GM21381 (cell line): ENCODE measurements around the gene FBXW9.
"Not testable (repeated sequence)": the region's sequence is repeated elsewhere in the genome, so short reads cannot be mapped to it uniquely, and the experiment has no call there.

Experiments used
- ATAC-seq: cut with Tn5 transposase; IDR thresholded peaks from one replicate; pipeline ENCODE4 v1.9.1; 2021; ENCODE audit warnings: mild to moderate bottlenecking, moderate library complexity; ENCODE audit not compliant: unreplicated experiment

The FBXW9 gene

DNA sequence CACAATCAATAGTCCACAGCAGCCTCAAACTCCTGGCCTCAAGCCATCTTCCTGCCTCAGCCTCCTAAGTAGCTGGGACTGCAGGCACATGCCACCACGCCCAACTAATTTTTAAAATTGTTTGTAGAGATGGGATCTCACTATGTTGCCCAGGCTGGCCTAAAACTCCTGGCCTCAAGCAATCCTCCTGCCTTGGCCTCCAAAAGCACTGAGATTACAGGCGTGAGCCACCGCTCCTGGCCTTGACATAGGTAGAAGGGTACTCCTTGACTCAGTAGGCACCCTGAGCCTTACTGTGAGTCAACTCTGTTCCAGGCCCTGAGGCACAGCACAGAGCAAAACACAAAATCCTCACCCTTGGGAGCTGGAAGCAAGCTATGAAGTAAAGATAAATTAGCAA, 19.5 kb upstream of the FBXW9 start:
- ATAC-seq, result no peak

DNA sequence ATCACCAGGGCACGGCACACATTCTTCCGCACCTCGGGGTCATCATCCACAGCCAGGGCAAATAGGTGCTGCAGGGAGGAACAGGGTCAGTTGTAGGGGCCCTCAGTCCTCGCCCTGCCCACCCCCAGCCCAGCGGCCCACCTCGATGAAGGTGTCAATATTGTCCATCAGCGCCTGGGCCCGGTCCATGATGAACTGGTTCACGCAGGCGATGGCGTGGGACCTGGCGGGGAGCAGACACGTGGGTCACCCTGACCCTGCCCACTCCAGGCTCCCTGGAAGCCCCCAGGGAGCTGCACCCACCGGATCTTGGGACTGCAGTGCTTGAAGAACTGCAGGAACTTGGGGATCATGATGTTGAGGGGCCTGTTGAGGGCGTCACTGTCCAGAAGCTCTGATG, 18.7 kb upstream of the FBXW9 start:
- no peak for ATAC-seq

DNA sequence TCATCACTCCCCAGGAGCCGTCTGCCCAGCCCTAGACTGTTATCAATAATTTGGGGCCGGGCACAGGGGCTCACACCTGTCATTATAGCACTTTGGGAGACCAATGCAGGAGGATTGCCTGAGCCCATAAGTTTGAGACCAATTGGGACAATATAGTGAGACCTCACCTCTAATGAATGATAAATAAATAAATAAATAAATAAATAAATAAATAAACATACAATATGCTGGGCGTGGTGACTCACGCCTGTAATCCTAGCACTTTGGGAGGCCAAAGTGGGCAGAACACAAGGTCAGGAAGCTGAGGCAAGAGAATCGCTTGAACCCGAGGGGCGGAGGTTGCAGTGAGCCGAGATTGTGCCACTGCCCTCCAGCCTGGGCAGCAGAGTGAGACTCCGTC, 16.9 kb upstream of the FBXW9 start:
- not testable (repeated sequence) for ATAC-seq

DNA sequence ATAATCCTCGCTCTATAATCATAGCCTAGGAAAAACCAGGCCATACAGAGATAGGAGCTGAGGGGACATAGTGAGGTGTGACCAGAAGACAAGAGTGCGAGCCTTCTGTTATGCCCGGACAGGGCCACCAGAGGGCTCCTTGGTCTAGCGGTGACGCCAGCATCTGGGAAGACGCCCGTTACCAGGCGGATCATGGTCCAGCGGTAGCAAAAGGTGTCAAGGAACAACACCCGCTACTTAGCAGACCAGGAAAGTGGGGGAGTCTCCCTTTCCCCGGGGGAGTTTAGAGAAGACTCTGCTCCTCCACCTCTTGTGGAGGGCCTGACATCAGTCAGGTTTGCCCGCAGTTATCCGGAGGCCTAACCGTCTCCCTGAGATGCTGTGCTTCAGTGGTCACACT, 15.6 kb upstream of the FBXW9 start:
- not testable (repeated sequence) for ATAC-seq

DNA sequence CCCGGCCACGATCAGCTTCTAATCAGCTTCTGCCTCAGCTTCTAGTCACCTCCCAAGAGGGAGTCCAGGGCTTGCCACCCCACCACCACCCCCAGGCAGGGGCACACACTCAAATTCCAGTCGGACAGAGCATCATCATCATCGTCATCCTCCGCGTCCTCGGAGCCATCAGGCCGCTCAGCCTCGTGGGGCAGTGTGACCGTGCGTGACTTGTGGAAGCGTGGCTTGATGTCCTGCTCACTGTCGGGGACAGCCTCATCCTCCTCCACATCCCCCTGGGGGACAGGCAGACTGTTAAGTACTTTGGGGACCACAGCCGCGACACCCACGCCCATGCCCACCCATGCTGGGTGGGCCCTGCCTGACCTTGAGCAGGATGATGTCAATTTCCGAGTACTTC, 14.8 kb upstream of the FBXW9 start:
- no peak for ATAC-seq

DNA sequence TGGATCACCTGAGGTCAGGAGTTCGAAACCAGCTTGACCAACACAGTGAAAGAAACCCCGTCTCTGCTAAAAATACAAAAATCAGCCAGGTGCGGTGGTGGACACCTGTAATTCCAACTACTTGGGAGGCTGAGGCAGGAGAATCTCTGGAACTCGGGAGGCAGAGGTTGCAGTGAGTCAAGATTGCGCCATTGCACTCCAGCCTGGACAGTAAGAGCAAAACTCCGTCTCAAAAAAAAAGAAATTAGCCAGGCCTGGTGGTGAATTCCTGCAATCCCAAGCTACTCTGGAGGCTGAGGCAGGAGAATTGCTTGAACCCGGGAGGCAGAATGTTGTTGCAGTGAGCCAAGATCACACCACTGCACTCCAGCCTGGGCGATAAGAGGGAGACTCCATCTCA, 12.2 kb upstream of the FBXW9 start:
- no peak for ATAC-seq

DNA sequence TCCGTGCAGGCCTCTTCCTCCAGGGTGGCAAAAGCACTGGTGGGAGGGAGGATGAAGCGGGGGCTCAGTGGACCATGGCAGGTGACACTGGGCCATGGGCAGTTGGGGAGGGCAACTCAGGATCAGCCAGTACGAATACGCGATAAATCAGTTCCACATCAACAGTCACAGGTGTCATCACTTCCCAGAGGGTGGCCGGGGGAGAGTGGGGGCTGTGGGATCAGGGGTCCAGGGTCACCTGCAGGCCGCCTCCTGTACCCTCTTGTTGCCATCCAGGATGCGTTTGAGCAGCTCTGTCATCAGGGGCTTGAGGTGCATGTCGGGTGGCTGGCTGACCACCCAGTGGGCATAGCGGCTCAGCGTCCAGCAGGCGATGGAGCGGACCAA, 9.9 kb upstream of the FBXW9 start:
- no peak for ATAC-seq

DNA sequence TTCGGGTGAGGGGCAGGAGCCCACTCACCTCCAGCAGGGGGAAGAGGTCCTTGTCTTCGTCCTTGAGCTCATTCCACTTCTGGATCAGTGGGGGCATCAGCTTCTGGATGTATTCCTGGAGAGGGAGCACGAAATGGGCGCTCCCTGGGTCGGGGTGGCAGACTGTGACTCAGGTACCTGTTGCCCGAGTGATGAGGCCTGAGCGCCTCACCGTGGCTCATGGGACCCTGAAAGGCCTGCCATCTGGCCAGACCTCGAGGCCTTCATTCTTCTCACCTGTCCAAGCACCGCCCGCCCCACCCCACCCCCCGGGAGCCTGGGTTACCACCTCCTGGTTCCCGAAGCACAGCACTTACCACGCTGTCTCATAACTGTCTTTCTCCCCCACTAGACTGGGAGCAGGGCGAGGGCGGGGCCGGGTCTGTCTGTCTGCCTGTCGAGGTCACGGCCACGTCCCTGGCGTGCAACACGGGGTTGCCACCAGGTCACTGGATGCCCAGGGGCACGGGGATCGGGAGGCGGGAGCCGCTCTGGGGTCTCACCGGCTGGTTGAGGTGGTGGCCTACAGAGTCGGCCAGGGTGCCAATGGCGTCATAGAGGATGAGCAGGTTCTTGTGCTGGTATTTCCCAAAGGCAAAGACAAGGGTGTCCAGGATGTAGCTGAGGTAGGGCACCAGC, 9.4 kb upstream of the FBXW9 start:
- ATAC-seq, result no peak

DNA sequence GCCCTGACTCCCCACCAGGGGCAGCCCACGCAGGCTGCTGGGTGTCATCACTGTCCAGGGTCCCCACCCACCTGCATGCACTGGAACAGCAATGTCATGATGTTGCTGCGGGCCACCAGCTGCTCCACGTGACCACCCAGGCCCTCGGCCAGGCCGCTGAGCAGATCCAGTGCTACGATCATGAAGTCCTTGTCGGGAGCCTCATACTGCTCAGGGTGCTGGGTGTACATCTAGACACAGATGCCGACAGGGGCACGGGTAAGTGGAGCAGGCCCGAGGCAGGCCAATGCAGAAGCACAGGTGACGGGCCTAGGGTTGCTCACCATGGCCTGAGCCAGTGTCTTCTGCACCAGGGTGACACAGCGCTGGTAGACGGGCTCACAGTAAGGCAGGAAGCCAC, 8.7 kb upstream of the FBXW9 start:
- no peak for ATAC-seq

DNA sequence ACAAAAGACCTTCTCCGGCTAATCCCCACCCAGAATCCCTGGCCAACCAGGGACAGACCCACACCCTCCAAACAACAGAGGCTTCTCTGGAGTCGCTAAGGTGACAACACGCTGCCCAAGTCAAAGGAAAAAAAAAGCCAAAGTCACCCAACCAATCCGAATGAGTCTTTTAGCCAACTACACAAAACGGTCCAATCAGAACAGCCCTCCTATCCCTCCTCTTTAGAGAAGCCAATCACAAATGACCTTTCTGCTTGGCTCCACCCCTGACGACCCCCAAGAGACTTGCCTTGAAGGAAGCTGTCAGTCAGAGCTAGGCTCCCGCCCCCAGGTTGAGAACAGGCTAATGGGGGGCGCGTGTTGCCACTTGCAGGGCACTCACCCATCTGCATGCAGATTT, 6.6 kb upstream of the FBXW9 start:
- no peak for ATAC-seq

DNA sequence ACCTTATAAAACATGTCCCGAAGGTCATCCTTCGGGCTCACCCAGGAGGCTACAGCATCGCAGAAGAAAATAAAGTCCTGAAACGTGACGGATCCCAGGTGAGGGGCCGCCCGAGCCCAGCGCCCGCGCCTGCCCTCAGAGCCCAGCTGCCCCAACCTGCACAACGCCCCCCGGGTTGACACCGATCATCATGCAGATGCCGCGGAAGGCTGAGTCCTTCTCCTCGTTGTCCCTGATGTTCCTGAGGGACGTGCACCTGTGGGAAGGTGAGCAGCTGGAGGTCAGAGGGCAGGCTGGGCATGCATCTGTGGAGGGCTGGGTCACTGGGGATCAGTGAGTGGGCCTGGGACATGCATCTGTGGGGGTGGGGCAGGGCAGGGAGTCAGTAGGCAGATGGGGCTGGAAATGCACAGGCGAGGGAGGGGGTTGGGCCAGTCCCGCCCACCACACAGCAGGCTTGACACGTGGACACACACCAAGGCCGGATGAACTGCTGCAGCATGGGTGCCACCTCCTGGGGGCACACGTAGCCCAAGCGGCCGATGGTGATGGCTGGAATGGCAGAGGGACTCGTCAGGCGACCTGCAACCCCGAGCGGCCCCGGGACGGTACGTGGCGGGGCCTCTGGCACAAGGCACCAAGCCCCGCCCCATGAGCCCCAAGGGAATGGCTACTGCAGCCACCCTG, 5.3 kb upstream of the FBXW9 start:
- no peak for ATAC-seq

DNA sequence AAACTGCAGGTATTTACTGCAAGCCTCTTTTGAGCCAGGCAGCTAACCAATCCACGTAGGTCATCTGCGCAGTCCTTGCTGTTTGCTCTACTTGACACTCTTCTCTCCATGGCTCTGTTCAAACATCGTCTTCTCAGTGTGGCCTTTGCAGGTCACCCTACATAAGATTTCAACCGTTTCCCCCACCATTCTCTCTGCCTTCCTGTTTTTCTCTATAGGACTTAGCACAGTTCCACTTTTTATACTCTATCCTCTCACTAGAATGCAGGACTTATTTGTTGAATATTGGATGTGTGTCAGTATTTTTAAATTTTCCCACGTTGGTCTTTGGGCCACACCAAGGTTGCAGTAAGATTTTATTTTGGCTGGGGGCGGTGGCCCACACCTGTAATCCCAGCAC, 1.7 kb upstream of the FBXW9 start:
- ATAC-seq, result no peak

DNA sequence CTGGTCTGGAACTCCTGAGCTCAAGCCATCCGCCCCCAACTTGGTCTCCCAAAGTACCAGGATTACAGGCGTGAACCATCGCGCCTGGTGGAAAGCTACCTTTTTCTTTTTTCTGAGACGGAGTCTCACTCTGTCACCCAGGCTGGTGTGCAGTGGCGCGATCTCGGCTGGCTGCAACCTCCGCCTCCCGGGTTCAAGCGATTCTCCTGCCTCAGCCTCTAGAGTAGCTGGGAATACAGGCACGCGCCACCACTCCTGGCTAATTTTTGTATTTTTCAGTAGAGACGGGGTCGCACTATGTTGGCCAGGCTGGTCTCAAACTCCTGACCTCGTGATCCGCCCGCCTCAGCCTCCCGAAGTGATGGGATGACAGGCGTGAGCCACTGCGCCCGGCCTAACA, 994 bp upstream of the FBXW9 start:
- ATAC-seq, result not testable (repeated sequence)

DNA sequence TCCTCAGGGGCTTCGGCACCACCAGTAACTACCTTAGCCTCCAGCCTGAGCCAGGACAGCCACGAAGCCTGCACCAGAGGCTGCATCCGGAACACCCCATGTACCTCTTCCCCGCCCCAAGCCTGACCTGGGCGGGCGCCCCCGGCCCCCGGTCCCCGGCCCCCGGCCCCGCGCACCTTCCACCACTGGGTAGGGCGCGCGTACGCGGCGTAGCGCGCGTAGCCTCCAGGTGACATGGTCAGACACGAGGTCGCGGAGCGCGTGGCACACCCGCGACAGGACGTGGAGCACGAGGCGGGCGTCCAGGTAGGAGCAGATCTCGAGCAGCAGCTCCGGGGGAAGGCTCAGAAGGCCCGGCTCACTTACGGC, 450 bp downstream of the FBXW9 start:
- peak; percentile 19 for ATAC-seq

DNA sequence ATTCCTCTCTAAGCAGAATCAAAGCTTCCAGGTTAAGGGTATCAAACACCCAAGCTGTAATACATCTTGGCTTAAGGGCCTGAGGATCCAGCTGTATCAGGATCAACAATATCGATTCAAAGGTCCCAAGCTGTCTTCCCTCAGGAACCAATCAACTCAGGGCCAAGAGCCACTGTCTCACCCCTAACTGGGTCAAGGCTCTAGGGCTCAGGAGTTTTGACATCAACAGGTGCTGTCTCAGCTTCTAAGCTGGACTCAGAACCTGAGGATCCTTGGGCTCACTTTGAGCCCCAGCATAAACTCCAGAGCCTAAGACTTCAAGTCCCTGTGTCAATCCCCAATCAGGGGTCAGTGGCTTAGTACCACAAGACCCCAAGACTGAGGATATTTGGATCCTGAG, 917 bp downstream of the FBXW9 start:
- no peak for ATAC-seq

DNA sequence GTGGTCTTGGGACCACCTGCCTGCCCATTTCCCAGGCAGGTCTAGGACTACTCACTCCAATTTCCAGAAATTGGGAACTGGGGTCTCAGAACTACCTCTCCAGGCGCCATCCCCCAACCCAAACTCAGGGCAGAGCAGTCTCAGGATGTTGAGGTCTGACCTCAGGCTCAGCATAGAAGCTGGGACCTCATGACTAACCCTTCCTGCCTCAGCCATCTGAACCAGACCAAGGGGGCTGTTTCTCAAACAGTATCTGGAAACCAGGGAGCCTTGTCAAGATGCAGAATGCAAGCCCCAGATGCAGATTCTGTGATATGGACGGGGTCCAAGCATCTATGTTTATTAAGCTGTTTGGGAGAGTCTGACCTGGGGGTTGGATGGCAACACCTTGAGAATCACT, 1.3 kb downstream of the FBXW9 start:
- no peak for ATAC-seq

DNA sequence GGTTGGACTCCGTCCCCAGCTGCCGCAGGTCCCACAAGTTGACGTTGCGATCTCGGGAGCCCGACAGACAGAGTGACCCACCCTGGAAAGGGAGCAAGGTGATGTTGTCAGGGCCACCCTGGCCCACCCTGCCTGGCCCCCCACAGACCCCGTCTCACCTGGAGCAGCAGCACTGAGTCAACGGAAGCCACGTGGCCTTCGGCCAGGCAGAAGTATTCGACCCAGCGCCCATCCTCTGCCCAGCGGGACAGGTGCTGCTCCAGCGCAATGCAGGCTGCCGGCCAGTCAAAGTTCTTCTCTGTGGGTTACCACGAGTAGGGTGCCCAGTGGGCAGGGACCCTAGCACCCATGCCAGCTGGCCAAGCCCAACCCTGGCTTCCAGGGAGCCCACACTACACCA, 1.8 kb downstream of the FBXW9 start:
- no peak for ATAC-seq

DNA sequence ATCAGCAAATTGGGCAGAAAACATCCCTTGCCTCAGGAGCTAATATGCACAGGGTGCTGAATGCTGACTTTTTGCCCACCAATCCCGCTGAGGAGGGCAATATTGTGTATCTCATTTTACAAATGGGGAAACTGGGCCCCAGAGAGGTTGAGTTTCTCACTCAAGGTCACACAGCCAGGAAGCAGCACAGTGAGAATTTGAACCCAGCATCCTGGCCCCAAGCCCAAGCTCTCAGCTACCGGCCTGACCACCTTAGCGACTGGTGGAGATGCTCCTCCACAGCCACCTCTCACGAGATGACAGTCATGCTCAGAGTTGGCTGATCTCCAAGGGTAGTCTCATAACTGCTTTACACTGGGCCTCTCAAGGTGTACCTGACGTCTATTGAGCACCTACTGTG, 3.5 kb downstream of the FBXW9 start:
- ATAC-seq, result no peak

DNA sequence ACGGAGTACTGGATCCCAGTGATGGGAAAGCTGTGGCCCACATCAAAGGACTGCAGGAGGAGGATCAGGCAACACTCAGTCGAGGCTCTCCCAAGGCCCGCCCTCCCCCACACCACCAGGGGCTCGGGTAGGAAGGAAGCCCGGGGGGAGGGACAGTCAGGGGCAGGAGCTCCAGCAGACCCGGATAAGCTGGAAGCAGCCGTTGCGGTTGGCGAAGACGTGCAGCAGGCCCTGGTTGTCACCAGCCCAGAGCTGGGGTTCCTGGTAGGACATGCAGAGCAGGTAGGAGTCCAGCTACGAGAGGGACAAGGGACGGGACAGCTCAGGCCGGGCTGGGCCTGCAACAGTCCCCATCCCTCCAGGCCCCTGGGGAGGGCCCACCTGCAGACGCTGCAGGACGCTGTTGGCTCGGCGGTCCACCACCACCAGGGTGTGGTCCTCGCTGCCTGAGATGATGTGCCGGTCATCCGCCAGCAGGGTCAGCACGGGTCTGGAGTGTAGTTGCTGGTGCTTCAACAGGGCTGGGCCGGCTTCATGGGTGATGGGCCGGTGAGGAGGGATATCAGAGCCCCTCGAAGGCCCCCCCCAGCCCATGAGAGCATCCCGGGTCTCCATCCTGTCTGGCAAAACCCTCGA, 6.7 kb downstream of the FBXW9 start:
- ATAC-seq, result no peak

DNA sequence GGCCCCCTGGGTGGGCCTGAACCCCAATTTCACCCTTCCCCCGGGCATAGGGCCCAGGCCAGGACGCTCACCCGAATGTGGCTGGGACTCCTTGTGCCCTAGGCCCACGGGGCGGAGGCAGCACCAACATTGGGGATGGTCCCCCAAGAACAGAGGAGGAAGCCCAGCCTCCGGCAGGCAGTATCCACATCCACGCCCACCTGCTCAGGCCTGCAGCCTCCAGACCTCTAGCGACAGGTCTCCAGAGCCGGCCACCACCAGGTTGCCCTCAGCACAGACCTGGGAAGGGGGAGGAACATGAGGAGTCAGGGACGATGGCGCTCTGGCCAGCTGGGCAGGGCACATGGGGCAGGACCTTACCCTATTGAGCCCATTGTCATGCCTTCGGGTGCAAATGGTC, 7.4 kb downstream of the FBXW9 start:
- ATAC-seq, result no peak

DNA sequence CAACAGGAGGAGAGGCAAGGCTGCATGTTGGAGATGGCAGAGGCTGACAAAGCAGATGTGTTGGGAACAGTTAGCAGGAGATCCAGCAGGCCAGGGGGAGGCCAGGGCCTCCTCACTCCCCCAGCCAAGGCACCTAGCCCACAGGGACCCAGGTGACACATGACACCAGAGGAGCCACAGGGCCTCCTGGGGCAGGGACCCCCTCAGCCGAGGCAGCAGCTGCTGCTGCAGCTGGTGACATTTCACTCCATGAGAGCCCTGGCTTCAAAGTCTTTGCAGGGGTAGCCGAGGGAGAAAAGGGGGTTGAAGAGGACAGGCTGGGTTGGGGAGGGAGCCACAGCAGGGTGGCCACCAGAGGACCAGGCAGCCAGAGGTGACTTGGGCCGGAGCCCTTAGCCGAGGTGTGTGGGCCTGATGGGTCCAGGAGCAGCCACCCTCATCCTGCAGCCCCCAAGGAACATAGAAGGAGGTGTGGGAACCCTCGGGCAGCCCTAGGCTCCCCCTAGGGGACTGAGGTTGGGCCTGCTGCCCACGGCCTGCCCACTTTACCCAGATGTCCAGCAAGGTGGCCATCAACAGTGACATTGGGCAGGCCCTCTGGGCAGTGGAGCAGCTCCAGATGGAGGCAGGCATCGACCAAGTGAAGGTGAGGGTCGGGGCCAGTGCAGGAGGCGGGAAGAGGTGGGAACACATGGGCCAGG, 8.8 kb downstream of the FBXW9 start, which contains the start of gene GNG14:
TSS of gene GNG14 (plus strand) at position 503 of the 701 bp plus-strand sequence. CDS start at position 554, 51 bp downstream.
- ATAC-seq, result no peak

DNA sequence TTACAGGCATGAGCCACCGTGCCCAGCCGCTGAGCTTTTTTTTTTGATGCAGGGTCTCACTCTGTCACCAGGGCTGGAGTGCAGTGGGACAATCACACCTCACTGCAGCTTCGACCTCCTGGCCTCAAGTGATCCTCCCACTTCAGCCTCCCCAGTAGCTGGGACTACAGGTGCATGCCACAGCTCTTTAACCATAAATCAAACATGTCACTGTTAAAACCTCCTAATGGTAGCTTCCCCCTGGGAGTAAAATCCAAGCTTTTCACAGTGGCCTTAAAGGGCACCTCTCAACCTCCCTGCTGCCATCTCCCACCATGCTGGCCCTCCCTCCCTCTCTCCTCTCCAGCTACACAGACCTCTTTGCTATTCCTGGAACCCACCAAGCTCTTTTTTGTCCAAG, 10.6 kb downstream of the FBXW9 start:
- ATAC-seq, result no peak
